ENCODE data around the gene ASB2.

The ASB2 gene

DNA sequence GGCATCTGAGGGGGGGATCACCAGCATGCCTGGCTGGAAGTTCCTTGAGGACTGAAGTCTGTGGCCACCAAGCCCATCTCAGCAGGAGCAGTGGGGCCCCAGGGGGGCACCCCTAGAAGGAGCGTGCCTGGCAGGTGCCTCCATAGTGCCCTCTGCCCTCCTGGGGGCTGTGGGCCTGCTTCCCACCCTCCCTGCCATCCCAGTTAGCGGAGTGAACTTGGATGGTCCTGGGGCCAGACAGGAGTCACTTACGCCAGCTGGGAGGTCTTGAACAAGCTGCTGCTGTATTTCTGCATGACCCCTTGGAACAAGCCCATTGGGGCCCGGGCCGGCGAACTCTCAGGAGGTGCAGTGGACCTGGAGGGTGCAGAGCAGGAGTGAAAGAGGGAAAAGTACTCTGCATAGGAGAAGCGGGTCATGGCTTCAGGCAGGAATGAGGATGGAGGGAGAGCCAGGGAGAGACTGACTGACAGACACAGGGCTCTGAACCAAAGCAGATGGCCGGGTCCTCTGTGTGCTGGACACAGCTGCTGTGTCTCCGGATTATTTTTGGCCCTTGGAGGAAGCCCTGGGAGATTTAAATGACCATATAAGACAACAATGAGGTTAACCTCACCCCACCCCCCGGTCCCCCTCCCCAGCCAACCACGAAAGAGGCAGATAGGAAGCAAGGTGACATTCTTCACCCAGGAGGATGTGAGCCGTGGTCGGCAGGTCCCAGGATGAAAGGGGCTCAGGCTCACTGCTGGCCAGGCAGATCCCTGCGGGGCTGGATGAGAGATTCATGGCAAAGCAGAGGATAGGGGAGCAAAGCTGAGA is 19.6 kb downstream of the ASB2 start:
- Histone ChIP-seq H3K36me3 (replicated peaks) (no peaks in the 10 kb centered on the region), H3K27ac (no peak overlapping the region), H3K27me3 (replicated peaks) (peaks cover 2% of the 10 kb centered on the region), H3K4me3 (ENCODE audit: low read depth, low read length) (no peak overlapping the region)
- in situ Hi-C loops (cut with HindIII; ENCODE audit: low pct_ligation_motif_present, low sequenced_read_pairs): no loop called here
- DNase-seq: no peak
- TF ChIP-seq, protein P1, sequence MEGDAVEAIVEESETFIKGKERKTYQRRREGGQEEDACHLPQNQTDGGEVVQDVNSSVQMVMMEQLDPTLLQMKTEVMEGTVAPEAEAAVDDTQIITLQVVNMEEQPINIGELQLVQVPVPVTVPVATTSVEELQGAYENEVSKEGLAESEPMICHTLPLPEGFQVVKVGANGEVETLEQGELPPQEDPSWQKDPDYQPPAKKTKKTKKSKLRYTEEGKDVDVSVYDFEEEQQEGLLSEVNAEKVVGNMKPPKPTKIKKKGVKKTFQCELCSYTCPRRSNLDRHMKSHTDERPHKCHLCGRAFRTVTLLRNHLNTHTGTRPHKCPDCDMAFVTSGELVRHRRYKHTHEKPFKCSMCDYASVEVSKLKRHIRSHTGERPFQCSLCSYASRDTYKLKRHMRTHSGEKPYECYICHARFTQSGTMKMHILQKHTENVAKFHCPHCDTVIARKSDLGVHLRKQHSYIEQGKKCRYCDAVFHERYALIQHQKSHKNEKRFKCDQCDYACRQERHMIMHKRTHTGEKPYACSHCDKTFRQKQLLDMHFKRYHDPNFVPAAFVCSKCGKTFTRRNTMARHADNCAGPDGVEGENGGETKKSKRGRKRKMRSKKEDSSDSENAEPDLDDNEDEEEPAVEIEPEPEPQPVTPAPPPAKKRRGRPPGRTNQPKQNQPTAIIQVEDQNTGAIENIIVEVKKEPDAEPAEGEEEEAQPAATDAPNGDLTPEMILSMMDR (IDR thresholded peaks at IDR 0.05; ENCODE audit: low read depth, low read length, missing control alignments): no peak

GRCh38 chr14:93955850-93956481 is 20.4 kb downstream of the ASB2 start:
- Histone ChIP-seq H3K36me3 (replicated peaks) (no peaks in the 10 kb centered on the region), H3K27ac (no peak overlapping the region), H3K4me3 (ENCODE audit: low read depth, low read length) (no peak overlapping the region), H3K27me3 (replicated peaks) (peaks cover 2% of the 10 kb centered on the region)
- in situ Hi-C loops (cut with HindIII; ENCODE audit: low pct_ligation_motif_present, low sequenced_read_pairs): no loop called here
- DNase-seq: no peak
- TF ChIP-seq, protein P1 (IDR thresholded peaks at IDR 0.05; ENCODE audit: low read depth, low read length, missing control alignments): no peak

DNA sequence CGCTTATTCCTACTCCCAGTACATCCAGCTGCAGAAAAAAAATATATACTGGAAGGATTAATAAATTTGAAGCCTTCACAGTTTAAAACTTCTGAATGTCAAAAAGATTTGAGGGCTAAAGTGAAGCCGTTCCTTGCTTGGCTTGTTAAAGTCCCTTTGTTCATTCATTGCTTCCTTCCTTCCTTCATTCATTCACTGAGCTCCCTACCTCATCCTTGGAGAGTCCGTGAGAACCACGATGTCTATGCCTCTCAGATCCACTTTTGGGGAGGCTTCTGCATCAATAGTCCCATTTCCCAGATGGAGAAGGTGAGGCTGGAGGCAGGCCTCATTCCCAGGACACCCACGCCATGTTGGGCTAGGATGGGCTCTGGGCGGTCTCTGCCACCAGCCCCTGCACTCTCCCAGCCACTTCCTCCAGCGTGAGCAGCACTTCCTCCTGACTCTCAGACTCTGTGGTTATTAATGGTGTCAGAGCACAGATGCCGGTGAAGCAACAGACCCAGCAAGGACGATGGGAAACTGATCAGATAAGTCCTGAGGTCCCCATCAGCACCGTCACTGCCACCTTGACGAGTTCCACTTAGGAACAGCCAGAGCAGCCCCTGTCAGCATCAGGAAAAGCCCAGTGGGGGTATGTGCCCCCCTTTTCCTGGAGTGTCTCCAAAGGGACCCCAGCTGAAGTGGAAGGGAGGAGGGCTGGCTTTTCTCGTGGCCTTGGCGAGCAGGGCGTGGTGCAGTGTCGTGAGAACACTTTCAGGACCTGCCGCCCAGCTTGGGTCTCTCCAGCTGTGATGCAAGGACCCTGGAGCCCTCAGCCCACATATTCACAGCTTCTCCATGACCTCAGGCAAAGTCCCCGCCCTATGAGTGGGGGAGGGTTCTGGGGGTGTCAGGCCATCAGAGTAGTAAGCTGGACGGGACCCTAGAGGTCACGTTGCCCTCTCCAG is 21.2 kb downstream of the ASB2 start:
- in situ Hi-C loops (cut with HindIII; ENCODE audit: low pct_ligation_motif_present, low sequenced_read_pairs): no loop called here
- TF ChIP-seq, protein P1 (IDR thresholded peaks at IDR 0.05; ENCODE audit: low read depth, low read length, missing control alignments): no peak
- H3K27me3 ChIP-seq (replicated peaks): peaks cover 2% of the 10 kb centered on the region
- no peak for DNase-seq
- no peaks in the 10 kb centered on the region for H3K36me3 ChIP-seq (replicated peaks)
- no peak overlapping the region for H3K4me3 ChIP-seq (ENCODE audit: low read depth, low read length)
- H3K27ac ChIP-seq: no peak overlapping the region

GRCh38 chr14:93954516-93954830 is 21.9 kb downstream of the ASB2 start:
- Histone ChIP-seq H3K4me3 (ENCODE audit: low read depth, low read length) (no peak overlapping the region), H3K27ac (no peak overlapping the region), H3K27me3 (replicated peaks) (peaks cover 2% of the 10 kb centered on the region), H3K36me3 (replicated peaks) (no peaks in the 10 kb centered on the region)
- in situ Hi-C loops (cut with HindIII; ENCODE audit: low pct_ligation_motif_present, low sequenced_read_pairs): no loop called here
- no peak for DNase-seq
- TF ChIP-seq, protein P1 (IDR thresholded peaks at IDR 0.05; ENCODE audit: low read depth, low read length, missing control alignments): no peak

- DNase-seq: no peak
- TF ChIP-seq, protein P1 (IDR thresholded peaks at IDR 0.05; ENCODE audit: low read depth, low read length, missing control alignments): no peak
- no peak overlapping the region for H3K4me3 ChIP-seq (ENCODE audit: low read depth, low read length)
- peaks cover 2% of the 10 kb centered on the region for H3K27me3 ChIP-seq (replicated peaks)
- in situ Hi-C loops (cut with HindIII; ENCODE audit: low pct_ligation_motif_present, low sequenced_read_pairs): no loop called here
- no peaks in the 10 kb centered on the region for H3K36me3 ChIP-seq (replicated peaks)
- H3K27ac ChIP-seq: no peak overlapping the region
Observed at GRCh38 chr14:93953739-93954515, 22.4 kb downstream of the ASB2 start.
